Osteoblast (primary cell): ENCODE results near the gene MNAT1. TPM values are rescaled to one million over a fixed set of nuclear protein-coding genes. Genes with fewer than 3 reads are reported as not detected.

Experiments used
- DNase-seq: peaks from one replicate; pipeline ENCODE4 v3.0.0; 2011; ENCODE audit warnings: low spot score, mixed read lengths; ENCODE audit not compliant: insufficient read length; ENCODE audit errors: missing footprints
- H2AFZ ChIP-seq: 2 replicates; pipeline ENCODE4 v1.6.0; 2011; ENCODE audit warnings: mild to moderate bottlenecking, low read length
- H3K27ac ChIP-seq: 2 replicates; pipeline ENCODE4 v1.5.1; 2011; ENCODE audit warnings: mild to moderate bottlenecking, low read depth, low read length, moderate library complexity
- H3K27me3 ChIP-seq: 2 replicates; pipeline ENCODE4 v1.6.0; 2012; ENCODE audit warnings: mild to moderate bottlenecking, control low read depth, inconsistent platforms, low read length, moderate library complexity; ENCODE audit not compliant: insufficient read depth
- H3K36me3 ChIP-seq: 2 replicates; pipeline ENCODE4 v1.5.1; 2011; ENCODE audit warnings: mild to moderate bottlenecking, low read length, control low read depth, moderate library complexity; ENCODE audit not compliant: insufficient read depth
- H3K4me1 ChIP-seq: 2 replicates; pipeline ENCODE4 v1.5.1; 2011; ENCODE audit warnings: mild to moderate bottlenecking, low read length, control low read depth, moderate library complexity; ENCODE audit not compliant: insufficient read depth
- H3K4me2 ChIP-seq: 2 replicates; pipeline ENCODE4 v1.6.0; 2011; ENCODE audit warnings: mild to moderate bottlenecking, low read length; ENCODE audit not compliant: insufficient read depth
- H3K4me3 ChIP-seq: fragments of 200-600 bp; sonication (generic); 3 replicates; pipeline ENCODE4 v1.5.1; 2012; ENCODE audit warnings: mild to moderate bottlenecking, low read length, inconsistent platforms; ENCODE audit not compliant: insufficient read depth
- H3K79me2 ChIP-seq: 2 replicates; pipeline ENCODE4 v1.6.0; 2012; ENCODE audit warnings: mild to moderate bottlenecking, low read length, control low read depth, inconsistent platforms; ENCODE audit not compliant: insufficient read depth
- H3K9me3 ChIP-seq: 2 replicates; pipeline ENCODE4 v1.5.1; 2011; ENCODE audit warnings: low read depth, low read length, control low read depth
- H4K20me1 ChIP-seq: 2 replicates; pipeline ENCODE4 v1.6.0; 2012; ENCODE audit warnings: mild to moderate bottlenecking, low read length, control low read depth; ENCODE audit not compliant: insufficient read depth
- total RNA-seq: library from RNA; depleted of rRNA; stranded (reverse); fragments of >200 nt; gene quantifications from 2 replicates; pipeline ENCODE4 v1.2.3, GENCODE V29; 2012
- TF ChIP-seq, protein P1 (sequence below): IDR thresholded peaks from 2 replicates; pipeline ENCODE4 v1.5.1; 2011; ENCODE audit warnings: mild to moderate bottlenecking, low read depth, low read length, moderate library complexity; ENCODE audit errors: extremely low read depth

Gene MNAT1
- total RNA-seq, 1 donor = 51.4 TPM

DNA sequence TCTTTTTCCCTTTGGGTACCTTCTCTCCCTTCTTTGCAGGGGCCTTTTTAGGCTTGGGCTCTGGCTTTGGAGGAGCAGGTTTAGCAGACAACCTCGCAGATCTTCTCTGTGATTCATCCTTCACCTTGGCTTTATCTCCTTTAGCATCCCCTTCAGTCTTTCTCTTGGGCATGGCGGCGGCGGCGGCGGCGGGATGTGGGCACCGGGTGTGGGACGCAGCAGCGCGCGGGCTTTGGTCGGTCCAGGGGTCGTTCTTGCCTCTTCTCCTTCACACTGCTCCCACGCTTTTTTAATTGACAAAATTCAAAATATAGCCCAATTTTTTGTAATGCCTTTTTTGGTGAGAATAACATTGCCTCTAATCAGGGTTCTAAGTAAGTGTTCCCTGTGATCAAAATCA lies 237.7 kb downstream of the MNAT1 start:
- Histone ChIP-seq H3K4me1 (no peaks in the 10 kb centered on the region), H3K27ac (no peak overlapping the region), H3K36me3 (peaks cover 10% of the 10 kb centered on the region), H3K79me2 (peaks cover 5% of the 10 kb centered on the region), H2AFZ (no peak overlapping the region), H3K4me3 (no peak overlapping the region), H4K20me1 (no peaks in the 10 kb centered on the region), H3K9me3 (no peaks in the 10 kb centered on the region), H3K4me2 (no peak overlapping the region), H3K27me3 (no peaks in the 10 kb centered on the region)
- TF ChIP-seq, protein P1, sequence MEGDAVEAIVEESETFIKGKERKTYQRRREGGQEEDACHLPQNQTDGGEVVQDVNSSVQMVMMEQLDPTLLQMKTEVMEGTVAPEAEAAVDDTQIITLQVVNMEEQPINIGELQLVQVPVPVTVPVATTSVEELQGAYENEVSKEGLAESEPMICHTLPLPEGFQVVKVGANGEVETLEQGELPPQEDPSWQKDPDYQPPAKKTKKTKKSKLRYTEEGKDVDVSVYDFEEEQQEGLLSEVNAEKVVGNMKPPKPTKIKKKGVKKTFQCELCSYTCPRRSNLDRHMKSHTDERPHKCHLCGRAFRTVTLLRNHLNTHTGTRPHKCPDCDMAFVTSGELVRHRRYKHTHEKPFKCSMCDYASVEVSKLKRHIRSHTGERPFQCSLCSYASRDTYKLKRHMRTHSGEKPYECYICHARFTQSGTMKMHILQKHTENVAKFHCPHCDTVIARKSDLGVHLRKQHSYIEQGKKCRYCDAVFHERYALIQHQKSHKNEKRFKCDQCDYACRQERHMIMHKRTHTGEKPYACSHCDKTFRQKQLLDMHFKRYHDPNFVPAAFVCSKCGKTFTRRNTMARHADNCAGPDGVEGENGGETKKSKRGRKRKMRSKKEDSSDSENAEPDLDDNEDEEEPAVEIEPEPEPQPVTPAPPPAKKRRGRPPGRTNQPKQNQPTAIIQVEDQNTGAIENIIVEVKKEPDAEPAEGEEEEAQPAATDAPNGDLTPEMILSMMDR = no peak
- DNase-seq = no peak

DNA sequence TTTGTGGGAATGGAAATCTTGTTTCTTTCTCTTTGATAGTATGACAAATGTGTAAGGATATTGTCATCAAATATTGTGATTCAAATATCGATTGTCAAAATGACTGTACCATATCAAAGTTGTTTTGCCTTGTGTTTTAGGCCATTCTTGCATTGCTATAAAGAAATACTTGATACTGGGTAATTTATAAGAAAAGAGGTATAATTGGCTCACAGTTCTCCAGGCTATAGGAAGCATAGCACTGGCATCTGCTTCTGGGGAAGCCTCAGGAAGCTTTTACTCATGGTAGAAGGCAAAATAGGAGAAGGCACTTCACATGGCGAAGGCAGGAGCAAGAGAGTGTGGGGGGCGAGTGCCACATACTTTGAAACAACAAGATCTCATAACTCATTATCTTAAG lies 238.5 kb downstream of the MNAT1 start:
- Histone ChIP-seq H4K20me1 (no peaks in the 10 kb centered on the region), H3K36me3 (peaks cover 10% of the 10 kb centered on the region), H3K27me3 (no peaks in the 10 kb centered on the region), H3K4me1 (no peaks in the 10 kb centered on the region), H3K4me2 (no peak overlapping the region), H3K27ac (no peak overlapping the region), H3K79me2 (peaks cover 10% of the 10 kb centered on the region), H3K4me3 (no peak overlapping the region), H3K9me3 (no peaks in the 10 kb centered on the region), H2AFZ (no peak overlapping the region)
- no peak for DNase-seq
- TF ChIP-seq, protein P1 = no peak

DNA sequence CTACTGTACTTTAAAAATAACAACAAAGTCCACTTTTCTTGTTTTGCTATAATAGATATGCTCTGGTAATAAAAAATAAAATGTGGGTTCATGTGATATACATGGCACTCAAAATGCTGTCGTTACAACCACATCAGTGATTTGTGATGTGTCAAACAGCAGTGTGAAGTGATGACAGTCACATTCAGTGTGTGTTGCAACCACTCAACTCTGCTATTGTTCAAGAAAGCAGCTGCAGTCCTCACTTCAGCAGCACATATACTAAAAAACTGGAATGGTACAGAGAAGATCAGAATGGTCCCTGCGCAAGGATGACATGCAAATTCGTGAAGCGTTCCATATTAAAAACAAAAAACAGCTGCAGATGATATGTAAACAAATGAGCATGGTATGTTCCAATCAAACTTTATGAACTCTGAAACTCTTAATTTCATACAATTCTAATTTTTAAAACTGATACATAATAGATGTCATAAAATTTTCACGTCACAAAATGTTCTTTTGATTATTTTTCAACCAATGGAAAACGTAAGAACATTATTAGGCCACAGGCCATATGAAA lies 239.6 kb downstream of the MNAT1 start:
- H3K36me3 ChIP-seq = peaks cover 10% of the 10 kb centered on the region
- no peak overlapping the region for H3K4me2 ChIP-seq
- H3K27me3 ChIP-seq = no peaks in the 10 kb centered on the region
- no peak overlapping the region for H2AFZ ChIP-seq
- H3K79me2 ChIP-seq = peaks cover 18% of the 10 kb centered on the region
- H3K4me1 ChIP-seq = no peaks in the 10 kb centered on the region
- no peak overlapping the region for H3K4me3 ChIP-seq
- no peak overlapping the region for H3K27ac ChIP-seq
- H3K9me3 ChIP-seq = no peaks in the 10 kb centered on the region
- H4K20me1 ChIP-seq = no peaks in the 10 kb centered on the region
- TF ChIP-seq, protein P1 = no peak
- DNase-seq = no peak

DNA sequence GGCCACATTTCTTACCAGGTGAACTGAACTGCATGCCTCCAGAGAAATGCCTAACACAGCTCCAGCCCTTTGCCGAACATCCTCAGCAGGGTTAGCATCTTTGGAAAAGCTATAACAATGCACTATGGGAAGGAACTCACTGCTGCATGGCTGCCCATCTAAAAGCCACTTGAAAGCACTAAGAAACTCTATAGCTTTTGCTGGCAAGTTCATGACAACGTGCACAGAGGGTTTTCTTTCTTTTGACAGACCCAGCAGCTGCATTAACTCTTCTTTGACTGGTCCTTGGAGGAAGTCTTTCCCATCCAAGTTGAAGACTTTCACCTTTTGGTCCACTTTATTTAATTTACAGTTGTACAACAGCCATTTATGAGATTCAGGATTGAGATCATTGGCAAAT lies 241.0 kb downstream of the MNAT1 start:
- Histone ChIP-seq H3K27me3 (no peaks in the 10 kb centered on the region), H3K4me3 (no peak overlapping the region), H3K4me1 (peaks cover 11% of the 10 kb centered on the region), H2AFZ (no peak overlapping the region), H3K4me2 (no peak overlapping the region), H3K9me3 (no peaks in the 10 kb centered on the region), H4K20me1 (no peaks in the 10 kb centered on the region), H3K27ac (no peak overlapping the region), H3K36me3 (peaks cover 10% of the 10 kb centered on the region), H3K79me2 (peaks cover 31% of the 10 kb centered on the region)
- DNase-seq = no peak
- TF ChIP-seq, protein P1 = no peak
